Stimulated activated CD8-positive, alpha-beta memory T cell treated with anti-CD3 and anti-CD28 coated beads, Interleukin-12 subunit alpha, Interleukin-12 subunit beta, amount 100 ng/mL, for 24 hours (primary cell): ENCODE results near the gene VAMP8.
"Not testable (repeated sequence)": the region's sequence is repeated elsewhere in the genome, so short reads cannot be mapped to it uniquely, and the experiment has no call there.

Experiments used
- DNase-seq: peaks from one replicate; pipeline ENCODE4 v3.0.0-alpha.2; 2020; ENCODE audit errors: extremely low read depth

Gene VAMP8

GRCh38 chr2:85547089-85547858 is 30.1 kb upstream of the VAMP8 start:
- DNase-seq = no peak

GRCh38 chr2:85547859-85548607 is 29.4 kb upstream of the VAMP8 start:
- DNase-seq = no peak

- DNase-seq = no peak
Measured at GRCh38 chr2:85548608-85548900, 28.8 kb upstream of the VAMP8 start.

- no peak for DNase-seq
Measured at GRCh38 chr2:85549095-85549494, 28.3 kb upstream of the VAMP8 start.

GRCh38 chr2:85549826-85550225 is 27.6 kb upstream of the VAMP8 start:
- no peak for DNase-seq

GRCh38 chr2:85550486-85550885 is 26.9 kb upstream of the VAMP8 start:
- DNase-seq = no peak

- peak; percentile 55 for DNase-seq
Measured at GRCh38 chr2:85551698-85552678, 25.4 kb upstream of the VAMP8 start.

- DNase-seq = no peak
Measured at GRCh38 chr2:85553184-85553583, 24.2 kb upstream of the VAMP8 start.

GRCh38 chr2:85554980-85555612 is 22.3 kb upstream of the VAMP8 start:
- no peak for DNase-seq

GRCh38 chr2:85557130-85557529 is 20.3 kb upstream of the VAMP8 start:
- DNase-seq = no peak

GRCh38 chr2:85558160-85558559 is 19.2 kb upstream of the VAMP8 start:
- no peak for DNase-seq

- not testable (repeated sequence) for DNase-seq
Measured at GRCh38 chr2:85560403-85560726, 17.0 kb upstream of the VAMP8 start.

GRCh38 chr2:85560812-85561279 is 16.5 kb upstream of the VAMP8 start:
- DNase-seq = no peak

- peak; percentile 88 for DNase-seq
Measured at GRCh38 chr2:85561280-85562212, 15.8 kb upstream of the VAMP8 start, which contains the start of gene GGCX. TSS of gene GGCX (minus strand) at chr2:85561493. CDS start at chr2:85561428, 65 bp downstream.

GRCh38 chr2:85564144-85564563 is 13.2 kb upstream of the VAMP8 start:
- DNase-seq = no peak

GRCh38 chr2:85566265-85566664 is 11.1 kb upstream of the VAMP8 start:
- DNase-seq = no peak

- DNase-seq = no peak
Measured at GRCh38 chr2:85575739-85576138, 1.6 kb upstream of the VAMP8 start.

- DNase-seq = no peak
Measured at GRCh38 chr2:85577063-85577385, 362 bp upstream of the VAMP8 start.

GRCh38 chr2:85578243-85579180 is 1.1 kb downstream of the VAMP8 start:
- DNase-seq = no peak
